Tibial nerve (tissue), 4 donors: ENCODE measurements around the gene ROS1. TPM values are rescaled to one million over a fixed set of nuclear protein-coding genes. Genes with fewer than 3 reads are reported as not detected.

Experiments
- DNase-seq, 2 donors: peaks; one replicate each; pipeline ENCODE4 v3.0.0-alpha.2; 2019; ENCODE audit warnings: low spot score in 2 of 2
- H3K27ac ChIP-seq, 4 donors: fragments of 200-600 bp; sonication (generic) in 3 of 4; one replicate each; pipeline ENCODE4 v1.5.1; 2017 to 2019; ENCODE audit warnings: mild to moderate bottlenecking in 1 of 4
- H3K27me3 ChIP-seq, 2 donors: fragments of 200-600 bp; sonication (generic) in 1 of 2; one replicate each; pipeline versions ENCODE4 v1.5.1 to v1.6.0; 2017 to 2019
- H3K36me3 ChIP-seq, 3 donors: fragments of 200-600 bp; sonication (generic); one replicate each; pipeline ENCODE4 v1.5.1; 2018 to 2019
- H3K4me1 ChIP-seq, 4 donors: fragments of 200-600 bp; sonication (generic) in 3 of 4; one replicate each; pipeline ENCODE4 v1.5.1; 2017 to 2019
- H3K4me3 ChIP-seq, 4 donors: fragments of 200-600 bp; sonication (generic) in 3 of 4; one replicate each; pipeline ENCODE4 v1.5.1; 2017 to 2019; ENCODE audit warnings: mild to moderate bottlenecking in 1 of 4, moderate library complexity in 1 of 4
- H3K9me3 ChIP-seq, 4 donors: fragments of 200-600 bp; sonication (generic) in 3 of 4; one replicate each; pipeline ENCODE4 v1.5.1; 2017 to 2019
- EP300 ChIP-seq, 2 donors: sonication (generic); formaldehyde crosslinking; IDR thresholded peaks; one replicate each; pipeline ENCODE4 v1.6.1; 2017; ENCODE audit warnings: antibody characterized with exemption in 2 of 2, mild to moderate bottlenecking in 1 of 2
- POLR2A ChIP-seq, 2 donors: fragments of 450-650 bp; IDR thresholded peaks; one replicate each; pipeline ENCODE4 v1.6.1; 2017; ENCODE audit warnings: antibody characterized with exemption in 2 of 2, mild to moderate bottlenecking in 2 of 2, moderate library complexity in 2 of 2
- WGBS, 2 donors: methylation state at CpG; one replicate each; pipeline ENCODE4 v1.1.5; 2018; 5-methylcytosine and 5-hydroxymethylcytosine counted together
- total RNA-seq, 4 donors: library from RNA; depleted of rRNA; stranded (reverse); fragments of >200 nt; gene quantifications; one replicate each; pipeline ENCODE4 v1.1.0, GENCODE V29; 2016
- TF ChIP-seq, protein P1 (sequence below), 5 experiments: fragments of 200-600 bp in 3 of 5; fragments of 450-650 bp in 2 of 5; sonication (generic) in 3 of 5; IDR thresholded peaks; one replicate each; pipeline ENCODE4 v1.5.1; 2016 to 2019; ENCODE audit warnings: antibody characterized with exemption in 5 of 5, mild to moderate bottlenecking in 3 of 5, moderate library complexity in 2 of 5

Gene ROS1
- total RNA-seq, 4 donors from 2014 or later = not detected

DNA sequence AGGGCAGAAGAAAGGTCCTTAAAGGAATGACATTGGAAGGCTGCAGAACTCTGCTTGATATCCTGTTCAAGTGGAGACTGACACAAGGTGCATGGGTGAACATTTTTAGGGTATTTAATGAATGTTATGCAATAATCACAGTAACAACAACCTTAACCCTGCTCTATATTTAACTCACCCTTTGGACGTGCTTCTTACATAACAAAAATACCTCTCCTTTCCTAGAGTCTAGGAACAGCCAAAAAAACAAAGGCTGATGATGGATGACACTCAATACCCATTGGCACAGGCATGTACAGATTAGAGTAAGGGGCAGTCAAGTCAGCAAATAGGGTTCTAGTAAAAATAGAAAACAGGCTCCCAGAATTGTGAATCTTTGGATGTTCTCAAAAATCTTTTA, 30.6 kb downstream of the ROS1 start:
- Histone ChIP-seq H3K27ac (no peak overlapping the region), H3K36me3 (no peaks in the 10 kb centered on the region), H3K27me3 (no peaks in the 10 kb centered on the region), H3K9me3 (no peaks in the 10 kb centered on the region), H3K4me3 (no peak overlapping the region), H3K4me1 (no peaks in the 10 kb centered on the region)
- no peak for DNase-seq
- TF ChIP-seq, protein P1, sequence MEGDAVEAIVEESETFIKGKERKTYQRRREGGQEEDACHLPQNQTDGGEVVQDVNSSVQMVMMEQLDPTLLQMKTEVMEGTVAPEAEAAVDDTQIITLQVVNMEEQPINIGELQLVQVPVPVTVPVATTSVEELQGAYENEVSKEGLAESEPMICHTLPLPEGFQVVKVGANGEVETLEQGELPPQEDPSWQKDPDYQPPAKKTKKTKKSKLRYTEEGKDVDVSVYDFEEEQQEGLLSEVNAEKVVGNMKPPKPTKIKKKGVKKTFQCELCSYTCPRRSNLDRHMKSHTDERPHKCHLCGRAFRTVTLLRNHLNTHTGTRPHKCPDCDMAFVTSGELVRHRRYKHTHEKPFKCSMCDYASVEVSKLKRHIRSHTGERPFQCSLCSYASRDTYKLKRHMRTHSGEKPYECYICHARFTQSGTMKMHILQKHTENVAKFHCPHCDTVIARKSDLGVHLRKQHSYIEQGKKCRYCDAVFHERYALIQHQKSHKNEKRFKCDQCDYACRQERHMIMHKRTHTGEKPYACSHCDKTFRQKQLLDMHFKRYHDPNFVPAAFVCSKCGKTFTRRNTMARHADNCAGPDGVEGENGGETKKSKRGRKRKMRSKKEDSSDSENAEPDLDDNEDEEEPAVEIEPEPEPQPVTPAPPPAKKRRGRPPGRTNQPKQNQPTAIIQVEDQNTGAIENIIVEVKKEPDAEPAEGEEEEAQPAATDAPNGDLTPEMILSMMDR (IDR thresholded peaks at IDR 0.05) = no peak
- TF ChIP-seq POLR2A (IDR thresholded peaks at IDR 0.05) (no peak), EP300 (IDR thresholded peaks at IDR 0.05) (no peak)
- WGBS, 2 donors = 35% methylated on average over 1 of the region's 1 CpG

DNA sequence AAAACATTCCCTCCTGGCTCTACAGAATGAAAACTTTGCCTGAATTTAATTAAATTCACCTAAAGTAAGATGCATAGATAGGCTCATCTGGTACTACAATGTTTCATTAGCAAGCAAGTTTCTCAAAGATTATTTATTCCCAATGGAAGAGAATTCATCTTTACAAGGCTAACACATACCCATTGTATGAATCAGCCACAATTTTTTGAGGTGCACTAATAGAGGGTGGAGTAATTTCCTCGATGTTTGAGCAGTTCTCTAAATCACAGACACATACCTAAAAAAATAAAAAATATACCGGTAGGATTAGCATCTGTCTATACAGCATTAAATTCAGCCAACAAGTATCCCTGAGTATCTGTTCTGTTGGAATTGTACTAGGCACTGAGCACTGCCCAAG, 32.7 kb downstream of the ROS1 start:
- 84 to 86% methylated on average over 2 of the region's 2 CpGs for WGBS, 2 donors
- H3K9me3 ChIP-seq = no peaks in the 10 kb centered on the region
- H3K27me3 ChIP-seq = no peaks in the 10 kb centered on the region
- H3K4me1 ChIP-seq = no peaks in the 10 kb centered on the region
- no peaks in the 10 kb centered on the region for H3K36me3 ChIP-seq
- H3K27ac ChIP-seq = no peak overlapping the region
- TF ChIP-seq EP300 (IDR thresholded peaks at IDR 0.05) = no peak
- TF ChIP-seq, protein P1 (IDR thresholded peaks at IDR 0.05) = no peak
- no peak for TF ChIP-seq POLR2A (IDR thresholded peaks at IDR 0.05)
- H3K4me3 ChIP-seq = no peak overlapping the region
- no peak for DNase-seq

DNA sequence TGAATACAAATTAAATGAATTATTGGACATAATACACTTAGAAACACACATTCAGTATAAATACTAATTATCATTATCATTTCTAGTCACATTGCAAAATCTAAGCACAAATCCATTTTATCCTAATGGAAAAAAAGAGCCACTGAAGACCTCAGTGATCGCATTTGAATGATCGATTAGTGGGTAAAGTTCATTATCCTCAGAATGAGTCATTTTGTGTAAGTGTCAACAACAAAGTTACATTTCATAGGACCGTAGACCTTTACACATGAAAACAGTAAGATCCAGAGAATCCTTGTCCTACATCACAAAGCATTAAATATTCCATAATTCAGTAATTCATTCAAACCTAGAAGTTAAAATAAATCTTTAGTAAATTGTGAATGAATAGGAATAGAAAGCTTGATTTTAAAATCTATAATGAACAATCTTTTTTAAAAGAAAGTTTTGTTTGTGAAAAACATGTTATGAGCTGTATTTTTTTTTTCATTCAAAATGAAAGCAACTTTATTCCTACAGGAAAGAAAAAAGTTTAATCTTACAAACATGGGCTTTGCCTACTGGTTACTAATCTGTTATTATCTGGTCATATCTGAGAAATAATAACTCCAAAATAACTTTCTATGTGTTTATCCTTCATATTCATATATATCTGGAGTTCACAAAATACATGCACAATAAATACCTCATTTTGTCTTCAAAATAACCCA, 33.7 kb downstream of the ROS1 start:
- WGBS, 2 donors = 84 to 90% methylated on average over 3 of the region's 3 CpGs
- Histone ChIP-seq H3K4me1 (no peaks in the 10 kb centered on the region), H3K36me3 (no peaks in the 10 kb centered on the region), H3K4me3 (no peak overlapping the region), H3K27ac (no peak overlapping the region), H3K27me3 (no peaks in the 10 kb centered on the region), H3K9me3 (no peaks in the 10 kb centered on the region)
- TF ChIP-seq EP300 (IDR thresholded peaks at IDR 0.05) (no peak), POLR2A (IDR thresholded peaks at IDR 0.05) (no peak)
- TF ChIP-seq, protein P1 (IDR thresholded peaks at IDR 0.05) = no peak
- DNase-seq = no peak

DNA sequence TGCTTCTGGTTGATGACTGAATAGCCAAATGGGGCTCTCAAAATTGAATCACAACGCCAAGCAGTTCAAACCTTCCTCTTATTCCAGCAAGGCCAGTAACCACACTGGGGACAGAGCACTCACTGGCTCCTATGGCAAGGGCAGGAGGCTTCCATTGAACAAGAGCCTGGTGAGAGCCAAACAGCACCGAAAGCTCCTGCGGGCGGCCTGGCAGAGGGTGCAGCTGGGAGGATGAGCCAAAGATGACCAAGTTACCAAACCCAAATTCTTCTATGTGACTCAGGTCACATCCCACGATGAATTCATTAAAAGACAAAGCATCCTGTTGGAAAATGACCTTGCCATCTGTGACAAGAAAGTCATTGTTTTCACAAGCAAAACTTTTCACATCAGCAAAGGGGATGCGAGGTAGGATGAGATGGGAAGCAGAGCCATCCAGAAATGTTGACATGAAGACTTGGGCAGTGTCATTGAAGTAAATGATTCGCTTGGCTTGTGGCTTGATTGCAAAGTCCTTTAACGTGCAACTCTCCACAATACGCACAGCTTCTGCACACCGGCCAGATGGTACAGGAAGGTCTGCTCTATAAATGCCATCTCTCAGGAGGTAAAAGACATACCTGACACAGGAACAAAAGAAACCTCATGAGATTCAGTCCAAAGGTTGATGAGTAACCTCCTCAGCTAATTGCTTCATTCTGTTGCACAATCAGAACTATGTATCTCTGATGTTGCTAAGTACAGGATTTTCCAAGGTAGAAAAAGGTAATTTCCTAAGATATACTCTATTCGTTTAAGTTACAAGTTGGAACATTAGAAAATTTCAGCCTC, 36.3 kb downstream of the ROS1 start:
- H3K9me3 ChIP-seq = no peaks in the 10 kb centered on the region
- no peaks in the 10 kb centered on the region for H3K27me3 ChIP-seq
- DNase-seq = no peak
- H3K4me1 ChIP-seq = no peaks in the 10 kb centered on the region
- 80 to 83% methylated on average over 11 of the region's 11 CpGs for WGBS, 2 donors
- no peak for TF ChIP-seq EP300 (IDR thresholded peaks at IDR 0.05)
- TF ChIP-seq, protein P1 (IDR thresholded peaks at IDR 0.05) = no peak
- no peak for TF ChIP-seq POLR2A (IDR thresholded peaks at IDR 0.05)
- H3K36me3 ChIP-seq = no peaks in the 10 kb centered on the region
- H3K4me3 ChIP-seq = no peak overlapping the region
- H3K27ac ChIP-seq = no peak overlapping the region

DNA sequence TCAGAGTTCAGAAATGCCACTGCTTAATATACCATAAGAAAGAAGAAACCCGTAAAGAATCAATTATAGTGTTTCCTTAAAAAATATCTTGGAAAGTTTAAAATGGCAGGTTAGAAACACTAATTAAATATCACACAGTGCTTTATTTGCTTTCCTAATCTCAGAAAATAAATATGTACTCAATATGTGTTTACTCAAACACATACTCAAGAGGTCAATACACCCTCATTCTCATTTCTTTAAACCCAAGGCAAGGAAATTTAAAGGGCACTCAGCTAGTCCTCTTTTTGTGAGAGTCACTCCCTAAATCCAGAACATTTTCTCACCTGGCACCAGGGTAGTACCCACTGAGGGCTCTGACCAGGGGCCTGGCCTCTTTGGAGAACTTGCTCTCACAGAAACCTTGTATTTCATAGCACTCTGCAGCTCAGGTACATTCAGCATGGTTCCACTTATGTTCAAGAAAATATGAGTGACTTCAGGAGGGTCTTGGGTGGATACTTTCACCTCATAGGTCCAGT, 38.2 kb downstream of the ROS1 start:
- Histone ChIP-seq H3K27me3 (no peaks in the 10 kb centered on the region), H3K27ac (no peak overlapping the region), H3K9me3 (no peaks in the 10 kb centered on the region), H3K4me1 (no peaks in the 10 kb centered on the region), H3K36me3 (no peaks in the 10 kb centered on the region), H3K4me3 (no peak overlapping the region)
- no peak for TF ChIP-seq EP300 (IDR thresholded peaks at IDR 0.05)
- TF ChIP-seq, protein P1 (IDR thresholded peaks at IDR 0.05) = no peak
- TF ChIP-seq POLR2A (IDR thresholded peaks at IDR 0.05) = no peak
- WGBS, 2 donors = 83 to 88% methylated on average over 1 of the region's 1 CpG
- no peak for DNase-seq
